ENCODE data around the gene CCSER1. TPM values are rescaled to one million over a fixed set of nuclear protein-coding genes. Genes with fewer than 3 reads are reported as not detected.

CCSER1 gene
- polyA plus RNA-seq, 3 donors = 0.09 to 0.75 (median 0.13) TPM

GRCh38 chr4:90118527-90119195 lies 8.5 kb upstream of the CCSER1 start:
- TF ChIP-seq CTCF (IDR thresholded peaks at IDR 0.05) = no peak
- H3K27me3 ChIP-seq (ENCODE audit: control insufficient read depth in 2 of 2, insufficient read depth in 2 of 2, low read length in 2 of 2) = no peaks in the 10 kb centered on the region
- H3K4me3 ChIP-seq (replicated peaks in 1 of 3; ENCODE audit: low read depth in 2 of 3, low read length in 3 of 3) = no peak overlapping the region
- H4K20me1 ChIP-seq (ENCODE audit: insufficient read depth, low read length) = no peaks in the 10 kb centered on the region
- no peak overlapping the region for H2AFZ ChIP-seq (ENCODE audit: insufficient read depth, low read depth, low read length, poor library complexity, severe bottlenecking)
- Mint-ChIP-seq H3K27ac (peak overlapping the region in 3 of 7 donors; percentile 46 to 60 (median 51)), H3K36me3 (no peaks in the 10 kb centered on the region), H3K9me3 (no peaks in the 10 kb centered on the region), H3K4me1 (peaks cover 8% of the 10 kb centered on the region), H3K4me3 (peak overlapping the region in 1 of 2 donors; percentile 61), H3K27me3 (ENCODE audit: low read depth in 3 of 3) (no peaks in the 10 kb centered on the region)
- no peak overlapping the region for H3K9ac ChIP-seq (ENCODE audit: insufficient read depth, low read length, poor library complexity, severe bottlenecking)
- 0% methylated on average over 2 of the region's 4 CpGs for WGBS (ENCODE audit: insufficient coverage)
- peak in 2 of 3 donors; percentile 36 to 60 for DNase-seq
- H3K4me1 ChIP-seq (ENCODE audit: control insufficient read depth in 1 of 2, insufficient read depth in 2 of 2, low read length in 2 of 2) = peaks cover 7 to 8% of the 10 kb centered on the region in 2 donors
- H3K27ac ChIP-seq (ENCODE audit: low read depth in 1 of 2, low read length in 2 of 2) = no peak overlapping the region
- peak overlapping the region; percentile 4 for H3K4me2 ChIP-seq (replicated peaks; ENCODE audit: extremely low read depth, low read length, poor library complexity, severe bottlenecking)
- H3K9me3 ChIP-seq (replicated peaks in 1 of 2; ENCODE audit: control insufficient read depth in 1 of 2, insufficient read depth in 1 of 2, low read length in 2 of 2) = no peaks in the 10 kb centered on the region
- intact Hi-C loops (cut with micrococcal nuclease) = no loop called here
- no peaks in the 10 kb centered on the region for H3K36me3 ChIP-seq (replicated peaks in 1 of 2; ENCODE audit: control insufficient read depth in 1 of 2, insufficient read depth in 2 of 2, low read length in 2 of 2)
- no peaks in the 10 kb centered on the region for H3K79me2 ChIP-seq (ENCODE audit: insufficient read depth, low read length)

- Mint-ChIP-seq H3K36me3 (no peaks in the 10 kb centered on the region), H3K27ac (no peak overlapping the region), H3K4me1 (peaks cover 8% of the 10 kb centered on the region), H3K9me3 (no peaks in the 10 kb centered on the region), H3K27me3 (ENCODE audit: low read depth in 3 of 3) (peaks cover 0 to 2% (median 0%) of the 10 kb centered on the region in 3 donors), H3K4me3 (no peak overlapping the region)
- H3K27ac ChIP-seq (ENCODE audit: low read depth in 1 of 2, low read length in 2 of 2) = no peak overlapping the region
- intact Hi-C loops (cut with micrococcal nuclease) = loop anchor here in 1 of 2 donors (10.0 kb wide), 1 partner anchor 95 kb away; no protein-coding TSS in a partner anchor
- no peak for DNase-seq
- no peak overlapping the region for H3K9ac ChIP-seq (ENCODE audit: insufficient read depth, low read length, poor library complexity, severe bottlenecking)
- no peak overlapping the region for H2AFZ ChIP-seq (ENCODE audit: insufficient read depth, low read depth, low read length, poor library complexity, severe bottlenecking)
- peaks cover 7 to 8% of the 10 kb centered on the region in 2 donors for H3K4me1 ChIP-seq (ENCODE audit: control insufficient read depth in 1 of 2, insufficient read depth in 2 of 2, low read length in 2 of 2)
- no peaks in the 10 kb centered on the region for H3K79me2 ChIP-seq (ENCODE audit: insufficient read depth, low read length)
- no peaks in the 10 kb centered on the region for H3K9me3 ChIP-seq (replicated peaks in 1 of 2; ENCODE audit: control insufficient read depth in 1 of 2, insufficient read depth in 1 of 2, low read length in 2 of 2)
- no peaks in the 10 kb centered on the region for H4K20me1 ChIP-seq (ENCODE audit: insufficient read depth, low read length)
- peaks cover 0 to 2% of the 10 kb centered on the region in 2 donors for H3K27me3 ChIP-seq (ENCODE audit: control insufficient read depth in 2 of 2, insufficient read depth in 2 of 2, low read length in 2 of 2)
- TF ChIP-seq CTCF (IDR thresholded peaks at IDR 0.05) = no peak
- no peak overlapping the region for H3K4me2 ChIP-seq (replicated peaks; ENCODE audit: extremely low read depth, low read length, poor library complexity, severe bottlenecking)
- H3K36me3 ChIP-seq (replicated peaks in 1 of 2; ENCODE audit: control insufficient read depth in 1 of 2, insufficient read depth in 2 of 2, low read length in 2 of 2) = no peaks in the 10 kb centered on the region
- no peak overlapping the region for H3K4me3 ChIP-seq (replicated peaks in 1 of 3; ENCODE audit: low read depth in 2 of 3, low read length in 3 of 3)
Observed at GRCh38 chr4:90120037-90120436, 7.2 kb upstream of the CCSER1 start.

Data from CD14-positive monocyte (primary cell).